HG03520 (cell line): Measurements from ENCODE around the gene NPPB.

Experiments
- ATAC-seq: cut with Tn5 transposase; IDR thresholded peaks from one replicate; pipeline ENCODE4 v1.9.1; 2021; ENCODE audit warnings: mild to moderate bottlenecking, moderate library complexity; ENCODE audit not compliant: unreplicated experiment

NPPB gene

DNA sequence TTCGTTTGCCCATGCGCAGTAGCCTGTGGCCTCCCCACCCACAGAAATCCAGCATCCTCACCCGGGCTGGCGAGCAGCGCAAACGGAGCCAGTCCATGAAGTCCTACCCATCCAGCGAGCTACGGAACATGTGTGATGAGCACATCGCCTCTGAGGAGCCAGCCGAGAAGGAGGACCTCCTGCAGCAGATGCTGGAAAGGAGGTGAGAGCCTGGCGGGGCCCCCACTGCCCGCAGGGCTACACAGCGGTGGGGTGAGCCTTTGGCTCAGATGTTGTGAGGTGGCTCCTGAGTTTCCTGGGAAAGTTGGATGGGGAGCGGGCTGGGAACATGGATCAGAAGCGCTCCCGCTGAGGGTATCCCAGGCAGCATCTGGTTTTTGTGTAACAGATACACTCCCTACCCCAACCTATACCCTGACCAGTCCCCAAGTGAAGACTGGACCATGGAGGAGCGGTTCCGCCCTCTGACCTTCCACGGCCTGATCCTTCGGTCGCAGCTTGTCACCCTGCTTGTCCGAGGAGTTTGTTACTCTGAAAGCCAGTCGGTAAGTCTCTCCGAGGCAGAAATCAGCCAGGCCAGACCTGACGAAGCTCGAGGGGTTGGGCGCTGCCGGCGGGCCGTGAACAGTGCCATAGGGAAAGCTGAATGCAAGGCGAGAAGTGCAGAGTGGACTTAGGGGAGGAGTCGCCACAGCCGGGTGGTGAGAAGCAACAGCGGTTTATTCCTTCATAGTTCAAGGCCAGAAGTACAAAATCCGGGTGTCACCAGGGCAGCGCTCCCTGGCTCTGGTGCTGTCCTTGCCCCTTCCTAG lies 21.6 kb downstream of the NPPB start:
- ATAC-seq, result no peak

DNA sequence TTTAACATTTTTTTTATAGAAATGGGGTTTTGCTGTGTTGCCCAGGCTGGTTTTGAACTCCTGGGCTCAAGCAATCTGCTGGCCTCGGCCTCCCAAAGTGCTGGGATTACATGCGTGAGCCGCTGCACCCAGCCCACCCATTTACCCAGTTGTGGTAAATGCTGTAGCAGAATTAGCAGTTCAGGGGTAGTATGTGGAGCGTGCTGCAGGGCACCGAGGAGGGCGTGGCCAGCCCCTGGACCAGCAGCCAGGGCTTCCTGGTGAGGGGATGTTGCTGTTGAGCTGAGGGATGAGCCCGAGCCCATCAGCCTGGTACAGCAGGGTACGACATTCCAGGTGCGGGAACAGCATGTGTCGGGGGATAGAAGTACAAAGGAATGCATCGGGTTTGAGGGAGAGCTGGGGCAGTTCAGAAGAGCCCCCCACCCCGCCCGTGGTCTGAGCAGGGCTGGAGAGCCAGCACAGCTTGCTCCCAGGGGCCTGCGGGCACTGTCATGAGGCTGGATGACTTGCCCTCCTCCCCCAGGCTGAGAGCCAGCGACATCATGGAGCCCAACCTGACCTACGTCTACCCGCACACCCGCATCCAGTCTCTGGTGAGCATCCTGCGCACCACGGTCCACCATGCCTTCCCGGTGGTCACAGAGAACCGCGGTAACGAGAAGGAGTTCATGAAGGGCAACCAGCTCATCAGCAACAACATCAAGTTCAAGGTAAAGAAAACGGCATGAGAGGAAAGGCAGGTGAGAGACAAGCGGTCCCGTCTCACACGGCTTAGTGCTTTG lies 23.1 kb downstream of the NPPB start:
- no peak for ATAC-seq

DNA sequence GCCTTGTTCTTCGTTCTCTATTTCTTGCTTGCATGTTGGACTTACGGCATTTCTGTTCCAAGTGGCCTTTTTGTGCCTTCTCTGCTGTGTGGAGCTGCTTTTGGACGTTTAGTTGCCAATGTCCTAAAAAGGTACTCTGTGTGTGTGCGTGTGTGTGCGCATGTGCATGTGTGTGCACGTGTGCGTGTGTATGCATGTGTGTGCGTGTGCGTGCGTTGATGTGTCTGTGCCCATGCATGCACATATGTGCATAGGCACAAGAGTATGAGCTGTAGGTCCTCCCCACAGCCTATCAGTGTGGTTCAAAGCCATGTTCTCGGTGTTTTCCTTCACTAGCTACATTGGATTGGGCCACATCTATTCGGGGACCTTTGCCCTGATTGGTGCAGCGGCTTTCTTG lies 24.8 kb downstream of the NPPB start:
- no peak for ATAC-seq

DNA sequence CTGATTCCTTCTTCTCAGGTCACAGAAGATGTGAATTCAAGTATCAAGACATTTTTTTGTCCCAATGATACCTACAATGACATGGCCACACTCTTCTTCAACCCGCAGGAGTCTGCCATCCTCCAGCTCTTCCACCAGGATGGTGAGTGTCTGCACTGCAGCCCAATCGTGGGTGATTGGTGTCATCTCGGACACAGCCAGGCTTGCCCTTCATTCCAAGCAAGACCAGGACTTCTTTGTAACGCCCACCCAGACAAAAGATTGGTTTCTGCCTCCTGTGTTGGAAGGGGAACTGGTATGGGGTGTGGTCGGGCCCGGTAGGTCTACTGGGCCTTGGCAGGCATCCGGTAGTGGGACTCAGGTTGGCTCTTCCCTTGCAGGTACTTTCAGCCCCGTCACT lies 25.2 kb downstream of the NPPB start:
- no peak for ATAC-seq

DNA sequence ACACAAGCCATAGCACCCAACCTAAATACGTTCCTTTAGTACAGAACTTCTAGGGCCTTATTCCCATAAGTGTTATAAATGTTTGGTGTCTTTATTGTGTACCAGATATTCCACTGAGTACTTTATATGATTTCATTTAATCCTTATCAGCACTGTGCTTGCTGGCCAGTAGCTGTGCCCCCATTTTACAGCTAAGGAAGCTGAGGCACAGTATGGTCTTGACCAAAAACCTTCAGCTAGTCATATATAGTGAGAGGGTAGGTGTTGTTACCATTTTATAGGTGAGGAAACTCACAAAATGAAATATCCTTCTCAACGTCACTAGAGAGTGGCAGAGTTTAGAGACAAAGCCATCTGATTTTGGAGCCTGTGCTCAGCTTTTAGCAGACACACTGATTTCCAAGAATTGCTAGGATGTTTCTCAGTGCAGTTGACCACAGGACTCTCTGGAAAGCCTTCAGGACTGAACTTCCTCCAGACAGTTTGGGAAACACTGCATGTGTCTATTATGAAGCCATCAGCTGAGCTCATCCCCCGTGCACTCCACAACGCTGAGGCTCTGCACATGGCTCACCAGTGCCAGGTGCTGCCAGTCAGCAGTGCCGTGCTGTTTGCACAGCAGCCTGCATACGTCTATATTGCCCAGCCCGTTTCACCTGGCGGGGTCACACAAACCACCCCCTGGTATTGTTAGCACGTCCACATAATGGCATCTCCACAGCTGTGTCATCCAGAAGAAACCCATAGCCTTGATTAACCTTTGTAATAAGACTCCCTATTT lies 26.6 kb downstream of the NPPB start:
- no peak for ATAC-seq

DNA sequence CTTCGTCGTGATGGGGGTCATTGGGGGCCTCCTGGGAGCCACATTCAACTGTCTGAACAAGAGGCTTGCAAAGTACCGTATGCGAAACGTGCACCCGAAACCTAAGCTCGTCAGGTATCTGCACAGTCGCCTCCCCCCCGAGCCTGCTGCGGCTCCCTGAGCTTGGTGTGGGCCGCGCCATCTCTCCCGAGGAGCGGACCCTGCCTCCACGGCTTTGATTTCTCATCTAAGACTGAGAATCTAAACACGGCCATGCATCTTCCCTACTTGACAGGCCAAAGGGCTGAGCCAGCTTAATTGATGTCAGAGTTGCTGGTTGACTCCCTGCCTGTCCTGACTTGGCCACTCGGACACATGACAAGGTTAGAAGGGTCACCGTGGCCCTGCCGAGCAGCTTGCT lies 30.2 kb downstream of the NPPB start:
- no peak for ATAC-seq

DNA sequence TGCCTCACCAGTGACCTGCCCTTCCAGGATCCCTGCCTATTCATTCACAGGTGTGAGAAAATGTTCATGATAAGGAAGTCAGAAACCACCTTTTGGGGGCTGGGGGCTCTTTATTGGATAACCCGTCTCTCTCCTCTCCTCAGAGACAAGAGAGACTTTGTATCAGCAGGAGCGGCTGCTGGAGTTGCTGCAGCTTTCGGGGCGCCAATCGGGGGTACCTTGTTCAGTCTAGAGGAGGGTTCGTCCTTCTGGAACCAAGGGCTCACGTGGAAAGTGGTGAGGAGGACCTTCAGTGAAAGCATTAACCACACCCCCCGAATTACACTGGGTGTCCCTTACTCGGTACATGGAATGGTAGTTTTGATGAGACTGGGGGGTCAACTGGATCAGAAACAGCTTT lies 31.8 kb downstream of the NPPB start:
- no peak for ATAC-seq

DNA sequence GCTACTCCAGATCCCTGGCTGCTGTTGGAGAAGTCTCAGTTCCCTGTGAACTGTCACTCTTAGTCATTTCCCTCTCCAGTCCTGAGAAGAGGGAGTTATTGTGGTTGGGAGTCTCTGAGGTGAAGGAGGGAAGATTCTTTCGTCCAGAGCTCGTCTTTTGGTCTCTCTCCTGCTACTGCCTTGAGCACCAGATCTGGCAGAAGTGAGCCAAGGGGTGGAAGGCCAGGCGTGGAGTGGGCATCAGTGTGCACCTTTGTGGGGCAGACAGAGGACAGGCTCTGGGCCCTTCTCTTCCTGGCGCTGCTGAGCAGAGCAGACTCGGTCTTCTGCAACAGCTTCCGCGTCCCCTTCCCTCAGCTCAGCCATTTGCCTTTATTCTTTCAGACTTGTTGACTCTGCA lies 33.6 kb downstream of the NPPB start:
- no peak for ATAC-seq

DNA sequence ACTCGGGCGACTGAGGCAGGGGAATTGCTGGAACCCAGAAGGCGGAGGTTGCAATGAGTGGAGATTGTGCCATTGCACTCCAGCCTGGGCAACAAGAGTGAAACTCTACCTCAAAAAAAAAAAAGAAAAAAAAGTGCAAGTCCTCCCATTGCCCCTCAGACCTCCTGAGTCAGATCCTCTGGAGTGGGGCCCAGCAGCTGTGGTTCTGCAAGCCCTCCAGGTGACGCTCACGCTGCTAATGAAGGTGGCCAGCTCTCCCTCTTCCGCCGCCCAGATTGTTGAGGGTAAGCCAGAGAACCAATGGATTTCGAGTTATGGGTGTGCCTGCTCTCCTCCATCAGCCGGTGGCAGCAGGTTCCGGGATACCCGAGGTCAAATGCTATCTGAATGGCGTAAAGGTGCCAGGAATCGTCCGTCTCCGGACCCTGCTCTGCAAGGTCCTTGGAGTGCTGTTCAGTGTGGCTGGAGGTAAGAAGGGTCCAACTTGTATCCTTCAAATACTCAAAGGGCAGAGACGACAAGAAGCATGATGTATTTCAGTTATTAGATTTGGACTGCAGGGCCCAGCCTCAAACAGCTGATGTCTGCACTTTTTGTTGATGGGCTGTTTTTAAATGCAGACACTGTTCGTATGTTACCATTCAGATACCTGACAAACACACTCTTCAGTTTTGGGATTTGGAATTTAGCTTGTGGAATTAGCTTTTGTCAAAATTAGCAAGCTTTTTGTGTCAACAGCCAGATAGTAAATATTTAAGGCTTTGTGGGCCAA lies 35.2 kb downstream of the NPPB start:
- no peak for ATAC-seq

DNA sequence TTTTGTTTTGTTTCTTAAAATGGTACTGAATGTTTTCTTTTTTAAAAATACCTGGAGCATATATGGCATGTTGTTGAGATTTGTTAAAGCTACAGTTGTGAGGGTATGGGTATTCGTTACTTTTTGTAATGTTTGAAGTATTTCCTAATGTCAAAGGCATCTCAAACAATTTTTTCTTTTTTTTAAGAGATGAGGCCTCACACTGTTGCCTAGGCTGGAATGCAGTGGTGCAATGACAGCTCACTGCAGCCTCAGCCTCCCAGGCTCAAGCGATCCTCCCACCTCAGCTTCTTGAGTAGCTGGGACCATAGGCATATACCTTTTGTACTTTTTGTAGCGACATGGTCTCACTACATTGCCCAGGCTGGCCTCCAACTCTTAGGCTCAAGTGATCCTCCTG lies 36.7 kb downstream of the NPPB start:
- ATAC-seq, result no peak

DNA sequence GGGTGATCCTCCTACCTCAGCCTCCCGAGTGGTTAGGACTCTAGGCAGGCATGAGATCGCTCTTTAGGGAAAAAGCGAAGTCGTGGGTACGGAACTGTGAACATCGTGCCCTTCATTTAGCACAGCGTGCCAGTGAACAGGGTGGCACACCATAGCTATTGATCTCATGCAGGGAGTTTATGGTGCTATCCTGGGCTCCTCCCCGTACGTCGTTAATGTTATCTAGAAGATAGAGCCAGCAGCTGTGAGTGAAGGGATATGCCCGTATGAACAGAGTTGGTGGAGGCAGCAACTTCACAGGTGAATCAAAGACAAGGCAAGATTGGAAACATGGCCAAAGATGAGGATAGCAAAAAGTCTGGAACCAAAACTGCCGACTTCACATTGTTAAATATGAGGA lies 41.6 kb downstream of the NPPB start:
- no peak for ATAC-seq

DNA sequence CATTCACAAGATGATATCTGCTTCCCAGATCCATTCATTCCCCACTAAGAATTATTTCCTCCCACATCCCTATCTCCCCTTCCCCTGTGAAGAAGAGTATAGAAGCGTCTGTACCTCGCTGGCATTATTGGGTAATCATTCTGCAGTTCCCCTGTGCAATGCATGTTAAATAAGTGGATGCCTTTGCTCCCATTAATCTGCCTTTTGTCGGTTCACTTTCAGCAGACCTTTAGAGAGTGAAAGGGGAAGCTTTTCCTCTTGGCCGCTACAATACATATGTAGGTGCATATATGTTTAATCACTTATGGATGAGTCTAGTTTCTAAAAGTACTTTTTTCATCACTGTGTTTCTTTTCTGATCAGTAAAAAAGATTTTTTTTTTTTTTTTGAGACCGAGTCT lies 45.7 kb downstream of the NPPB start:
- ATAC-seq, result no peak
